Mammary epithelial cell (primary cell): ENCODE data around the gene AKAP13.

Experiments used
- EZH2 ChIP-seq: IDR thresholded peaks from 2 replicates; pipeline ENCODE4 v1.6.1; 2012; ENCODE audit warnings: low read length, inconsistent platforms, borderline replicate concordance
- TF ChIP-seq, protein P1 (sequence below), 2 donors: IDR thresholded peaks in 1 of 2; conservative IDR thresholded peaks in 1 of 2; 2 replicates each; pipeline ENCODE4 v1.5.1; 2011 to 2012; ENCODE audit warnings: inconsistent platforms in 2 of 2, low read length in 2 of 2, mild to moderate bottlenecking in 2 of 2, control low read depth in 1 of 2, low read depth in 1 of 2; ENCODE audit not compliant: insufficient read depth in 1 of 2; ENCODE audit errors: extremely low read depth in 1 of 2

GRCh38 chr15:85335193-85335942, 45.0 kb upstream of the AKAP13 start:
- TF ChIP-seq, protein P1, sequence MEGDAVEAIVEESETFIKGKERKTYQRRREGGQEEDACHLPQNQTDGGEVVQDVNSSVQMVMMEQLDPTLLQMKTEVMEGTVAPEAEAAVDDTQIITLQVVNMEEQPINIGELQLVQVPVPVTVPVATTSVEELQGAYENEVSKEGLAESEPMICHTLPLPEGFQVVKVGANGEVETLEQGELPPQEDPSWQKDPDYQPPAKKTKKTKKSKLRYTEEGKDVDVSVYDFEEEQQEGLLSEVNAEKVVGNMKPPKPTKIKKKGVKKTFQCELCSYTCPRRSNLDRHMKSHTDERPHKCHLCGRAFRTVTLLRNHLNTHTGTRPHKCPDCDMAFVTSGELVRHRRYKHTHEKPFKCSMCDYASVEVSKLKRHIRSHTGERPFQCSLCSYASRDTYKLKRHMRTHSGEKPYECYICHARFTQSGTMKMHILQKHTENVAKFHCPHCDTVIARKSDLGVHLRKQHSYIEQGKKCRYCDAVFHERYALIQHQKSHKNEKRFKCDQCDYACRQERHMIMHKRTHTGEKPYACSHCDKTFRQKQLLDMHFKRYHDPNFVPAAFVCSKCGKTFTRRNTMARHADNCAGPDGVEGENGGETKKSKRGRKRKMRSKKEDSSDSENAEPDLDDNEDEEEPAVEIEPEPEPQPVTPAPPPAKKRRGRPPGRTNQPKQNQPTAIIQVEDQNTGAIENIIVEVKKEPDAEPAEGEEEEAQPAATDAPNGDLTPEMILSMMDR (conservative IDR thresholded peaks at IDR 0.05 in 1 of 2, IDR thresholded peaks at IDR 0.05 in 1 of 2; ENCODE audit: extremely low read depth in 1 of 2, insufficient read depth in 1 of 2, low read depth in 1 of 2, low read length in 2 of 2), result no peak
- TF ChIP-seq EZH2, result no peak
